GF-D8 (cell line): ENCODE measurements around the gene APOD.
"Not testable (repeated sequence)": the region's sequence is repeated elsewhere in the genome, so short reads cannot be mapped to it uniquely, and the experiment has no call there.

ENCODE experiments used
- DNase-seq: peaks from one replicate; lab custom pipeline; 2025; lab: John Stamatoyannopoulos, UW

APOD gene

GRCh38 chr3:195617784-195618659, 34.3 kb upstream of the APOD start:
- not testable (repeated sequence) for DNase-seq

DNA sequence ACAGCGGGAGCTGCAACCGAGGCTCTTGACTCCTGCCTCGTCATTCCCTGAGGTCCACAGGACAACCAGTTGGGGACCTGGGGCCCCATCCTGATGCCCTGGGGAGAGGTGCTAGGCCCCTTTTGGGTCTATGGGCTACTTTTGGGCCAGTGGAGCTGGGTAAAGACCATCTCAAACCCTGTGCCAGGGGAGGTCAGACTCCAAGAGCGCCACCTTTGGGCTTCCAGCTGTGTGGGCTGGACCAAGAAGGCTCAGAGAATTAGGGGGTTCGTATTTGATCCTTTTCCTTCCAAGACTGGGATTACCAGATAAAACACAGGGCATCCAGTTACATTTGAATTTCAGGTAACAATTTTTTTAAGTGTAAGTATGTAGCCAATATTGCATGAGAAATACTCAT, 33.4 kb upstream of the APOD start:
- not testable (repeated sequence) for DNase-seq

GRCh38 chr3:195616681-195617080, 32.9 kb upstream of the APOD start:
- DNase-seq: no peak

- DNase-seq: not testable (repeated sequence)
Measured at GRCh38 chr3:195615952-195616537, 32.3 kb upstream of the APOD start.

- DNase-seq: not testable (repeated sequence)
Measured at GRCh38 chr3:195614672-195615504, 31.1 kb upstream of the APOD start.

GRCh38 chr3:195613468-195614069, 29.8 kb upstream of the APOD start:
- no peak for DNase-seq

DNA sequence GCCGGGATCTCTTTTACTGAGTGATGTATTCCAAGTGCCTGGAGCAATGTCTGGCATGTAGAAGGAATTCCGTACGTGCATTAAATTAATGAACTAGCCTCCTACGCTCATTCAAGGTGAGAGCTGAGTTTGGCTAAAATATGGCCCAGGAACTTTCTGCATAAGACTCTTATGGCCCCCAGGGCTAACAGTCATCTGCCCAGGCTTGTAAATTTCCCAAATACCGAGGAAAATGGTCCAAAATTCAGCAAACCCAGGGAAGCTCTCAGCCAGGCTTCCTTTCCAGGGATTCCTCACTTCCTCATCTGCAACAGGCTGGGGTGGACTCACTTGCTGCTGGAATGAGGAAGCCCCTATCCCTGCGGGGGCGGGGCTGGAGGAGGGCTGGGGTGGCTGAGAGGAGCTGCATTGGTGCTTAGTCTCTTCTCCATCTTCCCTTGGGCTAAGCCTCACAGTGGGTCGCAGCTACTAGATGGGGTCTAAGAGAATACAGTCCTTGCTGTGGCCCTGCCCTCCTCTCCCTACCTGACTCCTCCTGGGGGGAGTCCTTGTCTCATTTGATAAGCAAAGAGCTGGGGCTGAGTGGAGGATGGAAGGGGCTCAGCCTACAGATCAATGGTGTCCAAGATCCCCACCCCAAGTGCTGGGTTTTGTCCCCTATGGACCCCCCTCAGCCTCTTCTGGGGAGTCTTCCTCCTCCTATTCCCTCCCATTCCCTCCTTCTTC, 28.5 kb upstream of the APOD start:
- no peak for DNase-seq

DNA sequence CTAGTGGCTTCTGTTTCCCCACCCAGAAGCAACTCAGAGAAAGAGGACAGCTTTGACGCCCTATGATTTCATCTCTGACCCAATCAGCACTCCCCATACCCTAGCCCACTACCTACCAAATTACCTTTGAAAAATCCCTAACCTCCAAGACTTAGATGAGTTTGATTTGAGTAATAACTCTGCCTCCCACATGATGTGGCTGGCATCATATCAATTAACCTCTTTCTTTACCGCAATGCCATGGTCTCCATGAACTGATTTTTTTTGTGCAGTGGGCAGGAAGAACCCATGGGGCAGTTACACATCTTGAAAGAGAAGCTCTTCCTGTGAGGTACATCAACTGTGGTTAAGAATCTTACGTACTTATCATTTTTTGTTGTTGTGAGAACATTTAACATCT, 25.5 kb upstream of the APOD start:
- no peak for DNase-seq

DNA sequence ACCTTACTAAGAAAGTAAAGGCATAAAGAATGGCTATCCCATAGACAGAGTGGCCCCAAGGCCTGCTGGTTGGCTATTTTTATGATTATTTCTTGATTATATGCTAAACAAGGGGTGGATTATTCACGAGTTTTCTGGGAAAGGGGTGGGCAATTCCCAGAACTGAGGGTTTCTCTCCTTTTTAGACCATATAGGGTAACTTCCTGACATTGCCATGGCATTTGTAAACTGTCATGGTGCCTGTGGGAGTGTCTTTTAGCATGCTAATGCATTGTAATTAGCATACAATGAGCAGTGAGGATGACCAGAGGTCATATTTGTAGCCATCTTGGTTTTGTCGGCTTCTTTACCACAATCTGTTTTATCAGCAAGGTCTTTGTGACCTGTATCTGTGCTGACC, 18.0 kb upstream of the APOD start:
- not testable (repeated sequence) for DNase-seq

GRCh38 chr3:195601382-195601781, 17.6 kb upstream of the APOD start:
- no peak for DNase-seq

GRCh38 chr3:195599926-195600325, 16.2 kb upstream of the APOD start:
- DNase-seq: not testable (repeated sequence)

DNA sequence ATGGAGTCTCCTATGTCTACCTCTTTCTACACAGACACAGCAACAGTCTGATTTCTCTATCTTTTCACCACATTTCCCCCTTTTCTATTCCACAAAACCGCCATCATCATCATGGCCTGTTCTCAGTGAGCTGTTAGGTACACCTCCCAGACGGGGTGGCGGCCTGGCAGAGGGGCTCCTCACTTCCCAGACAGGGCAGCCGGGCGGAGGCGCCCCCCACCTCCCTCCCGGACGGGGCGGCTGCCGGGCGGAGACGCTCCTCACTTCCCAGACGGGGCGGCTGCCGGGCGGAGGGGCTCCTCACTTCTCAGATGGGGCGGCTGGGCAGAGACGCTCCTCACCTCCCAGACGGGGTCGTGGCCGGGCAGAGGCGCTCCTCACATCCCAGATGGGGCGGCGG, 15.8 kb upstream of the APOD start:
- not testable (repeated sequence) for DNase-seq

DNA sequence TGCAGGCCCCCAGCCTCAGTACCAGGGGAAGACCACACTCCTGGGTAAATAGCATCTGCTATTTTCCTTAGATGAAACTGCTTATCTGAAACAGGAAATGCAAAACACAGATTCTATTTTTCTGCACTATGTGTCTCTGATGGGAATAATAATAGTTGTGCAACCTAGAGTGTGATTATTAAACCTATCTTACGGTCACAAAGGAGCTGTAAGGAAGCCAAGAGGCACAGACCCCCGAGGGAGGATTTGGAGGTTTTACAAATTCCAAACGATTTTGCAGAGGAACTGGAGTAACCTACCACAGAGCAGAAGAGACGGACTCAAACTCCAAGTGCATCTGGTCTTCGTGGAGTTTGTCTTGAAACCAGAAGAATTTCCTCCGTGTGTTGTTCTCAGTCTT, 14.1 kb upstream of the APOD start:
- no peak for DNase-seq

GRCh38 chr3:195597229-195597628, 13.5 kb upstream of the APOD start:
- DNase-seq: no peak

GRCh38 chr3:195596765-195597171, 13.0 kb upstream of the APOD start:
- no peak for DNase-seq

DNA sequence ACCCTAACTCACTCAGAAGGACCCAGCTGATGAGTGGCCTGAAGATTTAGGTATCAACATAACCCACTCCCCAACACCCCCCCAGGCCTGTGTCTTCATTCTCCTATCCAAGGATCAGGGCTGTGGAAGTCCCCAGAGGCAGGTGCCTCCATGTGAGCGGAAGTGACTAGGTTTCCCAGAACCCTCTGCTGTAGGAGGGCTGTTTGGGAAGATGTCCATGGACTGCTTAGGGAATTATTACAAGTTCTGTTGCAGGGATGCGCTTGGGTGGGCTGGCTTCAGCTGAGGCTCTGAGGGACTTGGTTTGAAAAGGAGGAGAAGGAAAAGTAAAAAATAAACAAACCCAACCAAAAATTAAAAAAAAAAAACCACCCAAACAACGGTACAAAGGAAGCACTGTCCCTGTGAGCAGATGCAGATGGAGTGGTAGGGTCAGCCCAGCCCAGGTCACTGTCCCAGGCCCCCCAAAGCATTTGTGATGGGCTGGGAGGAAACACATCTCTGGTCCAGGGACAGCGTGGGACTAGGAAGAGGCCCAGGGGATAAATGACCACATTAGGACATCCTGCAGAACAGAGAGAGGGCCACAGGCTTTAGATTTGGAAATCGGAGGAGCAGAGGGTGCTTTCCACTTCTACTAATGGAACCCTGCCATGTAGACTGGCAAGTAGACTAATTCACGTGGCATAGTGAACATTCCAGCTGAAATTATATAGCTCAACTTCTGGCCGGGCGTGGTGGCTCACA, 12.2 kb upstream of the APOD start:
- DNase-seq: no peak

GRCh38 chr3:195591852-195592251, 8.1 kb upstream of the APOD start:
- no peak for DNase-seq

DNA sequence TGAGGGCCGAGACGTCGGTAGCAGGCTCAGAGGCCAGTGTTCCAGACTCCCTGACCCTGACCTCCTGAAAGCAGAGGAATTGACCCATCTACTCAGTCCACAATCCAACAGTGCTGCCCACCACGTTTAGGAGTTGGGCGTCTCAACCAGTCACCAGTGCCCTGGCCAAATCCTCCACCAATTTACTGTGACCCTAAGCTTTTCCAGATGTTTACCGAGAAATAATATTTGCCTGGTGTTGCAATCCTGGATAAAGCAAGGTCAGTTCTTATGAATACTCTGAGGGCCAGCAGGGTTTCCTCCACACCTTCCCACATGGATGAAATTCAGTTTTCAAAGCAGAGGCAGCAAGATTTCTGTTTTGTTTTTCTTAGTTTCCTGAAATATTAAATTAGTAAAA, 7.5 kb upstream of the APOD start:
- no peak for DNase-seq

DNA sequence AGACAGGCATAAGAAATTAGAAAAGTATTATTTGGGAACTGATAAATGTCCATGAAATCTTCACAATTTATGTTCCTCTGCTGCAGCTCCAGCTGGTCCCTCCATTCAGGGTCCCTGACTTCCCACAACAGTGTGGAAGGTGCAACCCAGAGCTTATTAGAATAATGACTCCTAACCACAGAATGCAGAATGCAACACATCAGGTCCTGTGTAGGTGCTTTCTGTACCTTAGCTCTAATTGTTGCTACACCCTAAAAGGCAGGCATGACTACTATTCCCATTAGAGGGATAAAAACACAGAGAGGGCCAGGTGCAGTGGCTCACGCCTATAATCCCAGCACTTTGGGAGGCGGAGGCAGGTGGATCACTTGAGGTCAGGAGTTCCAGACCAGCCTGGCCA, 6.6 kb upstream of the APOD start:
- not testable (repeated sequence) for DNase-seq

DNA sequence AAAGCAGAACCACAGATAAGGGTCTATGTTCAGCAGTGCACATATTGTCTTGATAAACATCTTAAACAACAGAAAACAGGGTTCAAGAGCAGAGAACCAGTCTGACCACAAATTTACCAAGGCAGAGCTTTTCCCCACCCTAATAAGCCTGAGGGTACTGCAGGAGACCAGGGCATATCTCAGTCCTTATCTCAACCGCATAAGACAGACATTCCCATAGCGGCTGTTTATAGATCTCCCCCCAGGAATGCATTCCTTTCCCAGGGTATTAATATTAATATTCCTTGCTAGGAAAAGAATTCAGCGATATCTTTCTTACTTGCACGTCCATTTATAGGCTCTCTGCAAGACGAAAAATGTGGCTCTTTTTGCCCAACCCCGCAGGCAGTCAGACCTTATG, 6.1 kb upstream of the APOD start:
- DNase-seq: not testable (repeated sequence)

GRCh38 chr3:195587824-195588223, 4.1 kb upstream of the APOD start:
- no peak for DNase-seq
